IMR-90 (cell line): ENCODE results near the gene C12orf75. TPM values are rescaled to one million over a fixed set of nuclear protein-coding genes. Genes with fewer than 3 reads are reported as not detected.

Experiments used
- ATAC-seq: fragments of 200-7000 bp; cut with Tn5 transposase; 2 replicates; pipeline ENCODE4 v1.9.1; 2020; ENCODE audit warnings: low read depth, mild to moderate bottlenecking, moderate library complexity
- Bru-seq: library from RNA; stranded (reverse); fragments of 400-500 nt; gene quantifications from one replicate; lab custom pipeline; 2021; lab: Mats Ljungman, UMichigan
- BruChase-seq, 2 experiments: library from RNA; stranded (reverse); fragments of 400-500 nt; gene quantifications; one replicate each; lab custom pipeline; 2021; lab: Mats Ljungman, UMichigan
- BruUV-seq: library from RNA; stranded (reverse); fragments of 400-500 nt; replicated peaks from 2 replicates; lab custom pipeline; 2021; lab: Mats Ljungman, UMichigan
- CTCF ChIA-PET: fragments of 300-600 bp; formaldehyde crosslinking; extraction: SDS; loops from one replicate; lab custom pipeline; 2021; ENCODE audit warnings: antibody characterized with exemption; lab: Yijun Ruan, JAX
- POLR2A ChIA-PET: fragments of 300-600 bp; sonication (Branson Sonifier 250); formaldehyde crosslinking; loops from one replicate; lab custom pipeline; 2022; ENCODE audit warnings: antibody characterized with exemption; ENCODE audit not compliant: unreplicated experiment; lab: Charles Lee
- DNase-seq: peaks from one replicate; pipeline ENCODE4 v3.0.0; 2013
- H2AFZ ChIP-seq: replicated peaks from 2 replicates; pipeline ENCODE3; 2013; ENCODE audit warnings: low read length, mild to moderate bottlenecking; ENCODE audit not compliant: poor library complexity
- H2AK5ac ChIP-seq: 2 replicates; pipeline ENCODE4 v1.6.1; 2013; ENCODE audit warnings: low read depth, low read length, inconsistent platforms
- H2AK9ac ChIP-seq: replicated peaks from 2 replicates; pipeline ENCODE3; 2013; ENCODE audit warnings: mild to moderate bottlenecking, low read depth, low read length, moderate library complexity; ENCODE audit not compliant: poor library complexity
- H2BK120ac ChIP-seq: 2 replicates; pipeline ENCODE4 v1.6.1; 2013; ENCODE audit warnings: low read depth, low read length, inconsistent platforms
- H2BK15ac ChIP-seq: 3 replicates; pipeline ENCODE4 v1.6.1; 2013; ENCODE audit warnings: low read depth, low read length, inconsistent platforms
- H2BK20ac ChIP-seq: 2 replicates; pipeline ENCODE4 v1.6.1; 2013; ENCODE audit warnings: low read depth, mild to moderate bottlenecking, inconsistent platforms, low read length, moderate library complexity
- H2BK5ac ChIP-seq: 2 replicates; pipeline ENCODE4 v1.6.1; 2013; ENCODE audit warnings: mild to moderate bottlenecking, low read depth, low read length, inconsistent platforms; ENCODE audit not compliant: poor library complexity, severe bottlenecking
- H3K14ac ChIP-seq: replicated peaks from 2 replicates; pipeline ENCODE4 v1.6.1; 2013; ENCODE audit warnings: low read depth, low read length, inconsistent platforms
- H3K18ac ChIP-seq: 2 replicates; pipeline ENCODE4 v1.6.1; 2013; ENCODE audit warnings: low read depth, low read length, control low read depth
- H3K23ac ChIP-seq: 2 replicates; pipeline ENCODE4 v1.6.1; 2013; ENCODE audit warnings: low read depth, low read length, inconsistent platforms
- H3K27ac ChIP-seq: 2 replicates; pipeline ENCODE4 v1.5.1; 2013; ENCODE audit warnings: mild to moderate bottlenecking, control low read depth, low read length; ENCODE audit not compliant: insufficient read depth
- H3K27me3 ChIP-seq: 2 replicates; pipeline ENCODE4 v1.6.1; 2013; ENCODE audit warnings: low read length; ENCODE audit not compliant: control insufficient read depth, insufficient read depth
- H3K36me3 ChIP-seq: 2 replicates; pipeline ENCODE4 v1.6.1; 2013; ENCODE audit warnings: low read length, mixed read lengths; ENCODE audit not compliant: control insufficient read depth, insufficient read depth
- H3K4ac ChIP-seq: 2 replicates; pipeline ENCODE4 v1.6.1; 2013; ENCODE audit warnings: low read depth, low read length, inconsistent platforms
- H3K4me1 ChIP-seq: 2 replicates; pipeline ENCODE4 v1.6.1; 2013; ENCODE audit warnings: low read length, mixed read lengths; ENCODE audit not compliant: control insufficient read depth, insufficient read depth
- H3K4me2 ChIP-seq: 2 replicates; pipeline ENCODE4 v1.6.1; 2013; ENCODE audit warnings: low read depth, mild to moderate bottlenecking, control low read depth, low read length, moderate library complexity
- H3K4me3 ChIP-seq: 2 replicates; pipeline ENCODE4 v1.5.1; 2013; ENCODE audit warnings: low read depth, mild to moderate bottlenecking, control low read depth, low read length, moderate library complexity; ENCODE audit not compliant: insufficient read depth
- H3K56ac ChIP-seq: 2 replicates; pipeline ENCODE4 v1.6.1; 2013; ENCODE audit warnings: low read length, inconsistent platforms; ENCODE audit not compliant: insufficient read depth; ENCODE audit errors: extremely low read depth
- H3K79me1 ChIP-seq, 2 experiments: 2 replicates each; pipeline ENCODE4 v1.6.1; 2013; ENCODE audit warnings: low read length in 2 of 2, inconsistent platforms in 1 of 2, low read depth in 1 of 2
- H3K9ac ChIP-seq: 2 replicates; pipeline ENCODE4 v1.6.1; 2013; ENCODE audit warnings: low read depth, low read length, control low read depth
- H3K9me1 ChIP-seq: 2 replicates; pipeline ENCODE4 v1.6.1; 2013; ENCODE audit warnings: low read length, inconsistent platforms; ENCODE audit not compliant: insufficient read depth
- H3K9me3 ChIP-seq: 2 replicates; pipeline ENCODE4 v1.6.1; 2013; ENCODE audit warnings: low read length; ENCODE audit not compliant: control insufficient read depth, insufficient read depth
- H4K20me1 ChIP-seq: 2 replicates; pipeline ENCODE4 v1.6.1; 2013; ENCODE audit warnings: low read length, inconsistent platforms; ENCODE audit not compliant: insufficient read depth
- H4K5ac ChIP-seq: 2 replicates; pipeline ENCODE4 v1.6.1; 2013; ENCODE audit warnings: mild to moderate bottlenecking, low read depth, low read length, control low read depth
- H4K8ac ChIP-seq, 2 experiments: 2 replicates each; pipeline ENCODE4 v1.6.1; 2013; ENCODE audit warnings: low read depth in 2 of 2, low read length in 2 of 2, control low read depth in 1 of 2, inconsistent platforms in 1 of 2
- H4K91ac ChIP-seq: 2 replicates; pipeline ENCODE4 v1.6.1; 2013; ENCODE audit warnings: low read depth, low read length, inconsistent platforms; ENCODE audit not compliant: insufficient read depth
- FOS ChIP-seq: fragments of 150-350 bp; IDR thresholded peaks from 2 replicates; pipeline ENCODE4 v1.6.1; 2016; ENCODE audit warnings: low read depth, low read length
- MAZ ChIP-seq: IDR thresholded peaks from 2 replicates; pipeline ENCODE4 v1.6.1; 2012; ENCODE audit warnings: low read depth, mild to moderate bottlenecking, low read length, improper control_type of control experiment, moderate library complexity, borderline replicate concordance
- MXI1 ChIP-seq: IDR thresholded peaks from 2 replicates; pipeline ENCODE4 v1.6.1; 2012; ENCODE audit warnings: low read depth, mild to moderate bottlenecking, low read length, moderate library complexity, borderline replicate concordance
- WGBS, 2 experiments: methylation state at CpG; one replicate each; pipeline versions ENCODE4 v1.1.5 to v1.1.7; 2013; ENCODE audit warnings: missing lambda C conversion rate in 2 of 2; ENCODE audit not compliant: insufficient read length in 1 of 2; ENCODE audit errors: extremely low coverage in 2 of 2; 5-methylcytosine and 5-hydroxymethylcytosine counted together
- dilution Hi-C: fragments of 300-500 bp; cut with HindIII; formaldehyde crosslinking; loops from one replicate; pipeline ENCODE4 v1.14.3; 2018; ENCODE audit warnings: low sequenced_read_pairs; ENCODE audit not compliant: unreplicated experiment
- in situ Hi-C: fragments of 300-500 bp; cut with MboI; formaldehyde crosslinking; loops from 3 replicates; pipeline ENCODE4 v1.14.3; 2019; ENCODE audit warnings: low sequenced_read_pairs, inconsistent platforms, mixed read lengths
- intact Hi-C: fragments of 100-400 bp; cut with micrococcal nuclease; formaldehyde crosslinking; loops from 2 replicates; pipeline ENCODE4 v1.10.0; 2022
- long read RNA-seq: library from polyadenylated mRNA; unstranded; transcript quantifications from one replicate; pipeline ENCODE4 v2.0.0, GENCODE V29; 2021; ENCODE audit not compliant: unreplicated experiment
- polyA plus RNA-seq, 3 experiments: library from polyadenylated mRNA; depleted of rRNA; stranded (reverse); fragments of >200 nt; gene quantifications; 2 replicates each; pipeline ENCODE4 v1.2.3, GENCODE V29; 2012; ENCODE audit warnings: low replicate concordance in 1 of 3
- total RNA-seq: library from RNA; depleted of rRNA; stranded (reverse); fragments of >200 nt; gene quantifications from 2 replicates; pipeline ENCODE4 v1.2.3, GENCODE V29; 2012; rRNA removed

The C12orf75 gene
- total RNA-seq (145 and 216 TPM in 2 replicates), polyA plus RNA-seq (2012; rRNA removed) (264 and 278 TPM in 2 replicates), Bru-seq, nascent RNA (percentile 85 among the genes with signal in this experiment), BruChase-seq, experiment 1, labeled RNA remaining after a 6-hour chase (percentile 88 among the genes with signal in this experiment), BruChase-seq, experiment 2, labeled RNA remaining after a 2-hour chase (percentile 90 among the genes with signal in this experiment)
- polyA plus RNA-seq (2012; cell fraction: cytosol; rRNA removed), result 100 and 104 TPM in 2 replicates
- polyA plus RNA-seq (2012; cell fraction: nucleus; rRNA removed; ENCODE audit: low replicate concordance), result 23.5 and 101 TPM in 2 replicates
- long read RNA-seq, transcript C12orf75-201 (6 exons, 1,366 nt), result major isoform, 183 of 209 reads
- long read RNA-seq, transcript C12orf75-206 (6 exons, 291 nt), result minor isoform, 5 of 209 reads
- long read RNA-seq, partial matches to known transcripts, result 4 of 209 reads
- long read RNA-seq, other reads (novel, unspliced or antisense), result 15 of 209 reads

DNA sequence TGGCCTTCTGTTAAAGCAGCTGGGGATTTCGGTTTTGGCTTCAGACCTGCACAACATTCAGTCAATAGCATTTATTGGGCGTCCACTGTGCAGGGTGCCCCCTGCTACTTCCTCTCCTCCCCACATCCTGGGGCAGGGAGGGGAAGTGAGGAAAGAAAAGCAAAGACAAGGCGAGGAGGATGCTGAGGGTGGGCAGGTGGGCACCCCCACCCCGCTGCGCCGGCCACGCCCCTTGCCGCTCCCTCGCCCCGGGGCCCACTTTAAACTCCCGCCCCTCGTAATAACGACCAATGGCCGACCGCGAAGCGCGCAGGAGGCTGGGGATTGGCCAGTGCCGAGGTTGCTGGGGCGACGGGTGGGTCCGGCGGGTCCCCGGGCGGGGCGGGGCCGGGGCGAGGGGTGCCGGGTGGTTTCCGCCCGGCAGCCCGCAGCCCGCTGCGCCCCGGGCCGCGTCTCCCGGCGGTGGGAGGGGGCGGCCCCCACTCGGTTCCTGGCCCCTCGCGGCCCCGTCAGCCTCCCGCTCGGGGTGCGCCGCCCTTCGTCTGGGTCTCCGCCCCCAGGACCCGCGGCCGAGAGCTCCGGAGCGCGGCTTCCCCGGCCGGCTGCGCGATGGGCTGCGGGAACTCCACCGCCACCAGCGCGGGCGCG is at the start of gene C12orf75:
Gene C12orf75, plus strand, starts transcription at position 409 of the 648 bp plus-strand sequence. Its CDS starts 201 bp downstream, at position 610.
- ATAC-seq (peak; percentile 92), DNase-seq (peak; percentile 68)
- in situ Hi-C loops, result no loop called here
- Histone ChIP-seq H2BK120ac (peak within 1 kb of the TSS; percentile 83), H3K36me3 (no peaks in the 10 kb centered on the region), H4K20me1 (peaks cover 10% of the 10 kb centered on the region; the same call in 1 of the 2 replicates), H3K14ac (peak within 1 kb of the TSS; percentile 86), H3K4me1 (peaks cover 18% of the 10 kb centered on the region), H3K9me3 (no peaks in the 10 kb centered on the region), H3K9me1 (peaks cover 4% of the 10 kb centered on the region; the same call in 1 of the 2 replicates), H3K27ac (peak within 1 kb of the TSS; percentile 91), H3K27me3 (no peaks in the 10 kb centered on the region), H2BK15ac (peak within 1 kb of the TSS; percentile 80; the same call in 2 of the 3 replicates), H4K5ac (peak within 1 kb of the TSS; percentile 41; the same call in 1 of the 2 replicates), H2AFZ (peak within 1 kb of the TSS; percentile 84), H2AK5ac (peak within 1 kb of the TSS; percentile 94), H3K18ac (peak within 1 kb of the TSS; percentile 66), H4K91ac (peak within 1 kb of the TSS; percentile 82), H4K8ac (peak within 1 kb of the TSS; percentile 73 to 74), H3K79me1 (peaks cover 5 to 17% of the 10 kb centered on the region in 2 experiments; a peak in 3 of 4 replicates), H3K56ac (peak within 1 kb of the TSS; percentile 81; the same call in 1 of the 2 replicates), H3K23ac (peak within 1 kb of the TSS; percentile 83), H2BK20ac (peak within 1 kb of the TSS; percentile 63; the same call in 1 of the 2 replicates), H3K4me3 (peak within 1 kb of the TSS; percentile 96), H3K4ac (peak within 1 kb of the TSS; percentile 89), H2BK5ac (peak within 1 kb of the TSS; percentile 77), H2AK9ac (peak within 1 kb of the TSS; percentile 84), H3K4me2 (peak within 1 kb of the TSS; percentile 98), H3K9ac (peak within 1 kb of the TSS; percentile 90)
- ChIA-PET POLR2A (interaction anchor here (0.6 to 0.7 kb wide), 2 partner anchors 20 to 87 kb away, joined by 3 to 9 read pairs; no protein-coding TSS in a partner anchor), CTCF (no interaction called here)
- BruUV-seq, result no TSS peak
- dilution Hi-C loops, result no loop called here
- intact Hi-C loops, result loop anchor here (2.0 to 5.0 kb wide), 2 partner anchors 37 to 52 kb away; no protein-coding TSS in a partner anchor
- 2% methylated on average over 10 of the region's 66 CpGs; no CpG with 5 or more reads in 1 of the 2 experiments for WGBS, 2 experiments
- no peak for TF ChIP-seq FOS
- TF ChIP-seq MAZ, result peak; percentile 28; the same call in 1 of the 2 replicates
- TF ChIP-seq MXI1, result peak; percentile 50; the same call in 1 of the 2 replicates
